ENCODE results near the gene HIGD1C.
A peak's percentile ranks its signal among the peaks of the same experiment; 100 is the strongest.
"Not testable (repeated sequence)": the region's sequence is repeated elsewhere in the genome, so short reads cannot be mapped to it uniquely, and the experiment has no call there.

The HIGD1C gene

GRCh38 chr12:50986966-50987737, 34.8 kb downstream of the HIGD1C start:
- peak; percentile 16 for DNase-seq

DNA sequence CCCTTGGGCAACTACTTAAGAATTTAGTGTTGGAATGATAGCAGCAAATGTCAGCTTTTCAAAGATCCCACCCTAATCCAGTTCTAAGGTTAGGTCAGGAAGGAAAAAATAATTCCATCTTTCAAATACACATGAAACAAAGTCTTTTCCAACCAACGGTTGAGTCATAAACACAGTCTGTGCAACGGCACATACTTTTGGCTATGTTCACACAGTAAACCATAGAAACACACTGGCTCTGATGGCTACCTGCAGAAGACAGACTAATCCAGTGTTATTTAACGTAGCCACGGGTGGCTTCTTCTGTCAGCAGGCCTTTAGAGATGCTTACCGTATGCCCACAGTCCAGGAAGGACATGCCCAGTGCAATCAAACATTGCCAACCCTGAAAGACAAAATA, 35.7 kb downstream of the HIGD1C start:
- DNase-seq, result no peak

DNA sequence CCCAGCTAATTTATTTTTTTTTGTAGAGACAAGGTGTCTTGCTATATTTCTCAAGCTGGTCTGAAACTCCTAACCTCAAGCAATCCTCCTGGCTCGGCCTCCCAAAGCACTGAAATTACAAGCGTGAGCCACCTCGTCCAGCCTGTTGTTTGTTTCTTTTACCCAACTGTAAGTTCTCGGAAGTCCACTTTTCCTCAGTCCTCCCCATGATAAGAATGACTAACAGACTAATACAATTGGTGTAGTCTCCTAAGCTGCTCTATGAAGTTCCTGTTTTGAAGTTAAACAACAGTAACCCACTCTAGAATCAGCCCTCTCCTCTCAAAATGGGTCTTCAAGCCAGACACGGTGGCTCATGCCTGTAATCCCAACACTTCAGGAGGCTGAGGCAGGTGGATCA, 36.5 kb downstream of the HIGD1C start:
- no peak for DNase-seq

DNA sequence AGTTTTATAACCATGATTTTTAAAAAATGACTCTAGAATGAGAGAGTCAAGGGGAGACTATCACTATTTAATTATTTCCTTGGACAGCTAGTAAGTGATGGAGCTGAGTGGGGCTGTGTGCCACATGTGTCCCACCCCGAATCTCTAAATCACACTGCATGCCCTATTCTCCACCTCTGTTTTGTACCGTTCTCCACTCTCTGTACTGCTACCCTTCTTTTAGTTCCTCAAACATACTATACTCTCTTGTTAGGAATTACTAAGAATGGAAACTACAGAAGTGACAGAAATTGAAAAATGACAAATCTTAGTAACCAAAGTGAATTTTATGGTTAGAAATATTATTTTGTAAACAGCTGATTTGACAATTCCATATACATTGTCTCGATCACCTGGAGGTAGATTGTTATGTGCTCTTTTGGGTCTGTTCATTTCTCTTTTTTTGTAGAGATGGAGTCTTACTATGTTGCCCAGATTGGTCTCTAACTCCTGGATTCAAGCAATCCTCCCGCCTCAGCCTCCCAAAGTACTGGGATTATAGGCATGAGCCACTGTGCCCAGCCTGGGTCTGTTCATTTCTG, 37.9 kb downstream of the HIGD1C start:
- DNase-seq, result no peak

DNA sequence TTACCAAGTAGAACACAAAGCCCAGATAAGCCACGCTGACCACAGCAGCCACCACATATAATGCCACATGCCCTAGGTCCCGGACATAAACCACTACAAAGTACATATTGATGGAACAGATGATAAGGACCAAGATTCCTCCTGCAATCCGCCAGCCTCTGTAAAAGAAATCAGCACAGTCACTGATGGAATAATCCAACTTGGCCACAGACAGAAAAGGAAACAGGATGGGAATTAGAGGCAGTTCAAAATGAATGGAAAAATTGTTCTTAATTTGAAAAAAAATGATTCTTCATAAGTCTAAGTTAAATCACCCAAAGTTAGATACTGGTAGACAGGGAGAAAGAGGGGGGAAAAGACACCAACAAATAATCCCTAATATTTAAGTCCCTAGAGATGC, 38.4 kb downstream of the HIGD1C start:
- DNase-seq, result no peak

GRCh38 chr12:50991291-50991690, 38.9 kb downstream of the HIGD1C start:
- no peak for DNase-seq

GRCh38 chr12:50992819-50993218, 40.5 kb downstream of the HIGD1C start:
- no peak for DNase-seq

- no peak for DNase-seq
Measured at GRCh38 chr12:50999093-50999492, 46.7 kb downstream of the HIGD1C start.

- no peak for DNase-seq
Measured at GRCh38 chr12:51000245-51000644, 47.9 kb downstream of the HIGD1C start.

DNA sequence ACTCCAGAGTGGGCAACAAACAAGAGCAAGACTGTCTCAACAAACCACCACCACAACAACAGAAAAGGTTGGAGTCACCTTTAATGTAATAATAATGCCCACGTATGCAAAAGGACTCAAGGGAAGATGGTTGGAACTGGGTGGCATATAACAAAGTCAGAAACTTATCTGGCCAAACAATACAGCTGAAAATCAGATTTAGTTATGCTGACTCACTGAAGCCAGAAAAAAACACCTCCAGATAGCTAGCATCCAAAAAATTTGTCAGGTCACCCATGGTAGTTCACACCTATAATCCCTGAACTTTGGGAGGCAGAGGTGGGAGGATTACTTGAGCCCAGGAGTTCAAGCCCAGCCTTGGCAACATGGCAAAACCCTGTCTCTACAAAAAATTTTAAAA, 49.5 kb downstream of the HIGD1C start:
- no peak for DNase-seq

GRCh38 chr12:51004504-51004903, 52.2 kb downstream of the HIGD1C start:
- no peak for DNase-seq

DNA sequence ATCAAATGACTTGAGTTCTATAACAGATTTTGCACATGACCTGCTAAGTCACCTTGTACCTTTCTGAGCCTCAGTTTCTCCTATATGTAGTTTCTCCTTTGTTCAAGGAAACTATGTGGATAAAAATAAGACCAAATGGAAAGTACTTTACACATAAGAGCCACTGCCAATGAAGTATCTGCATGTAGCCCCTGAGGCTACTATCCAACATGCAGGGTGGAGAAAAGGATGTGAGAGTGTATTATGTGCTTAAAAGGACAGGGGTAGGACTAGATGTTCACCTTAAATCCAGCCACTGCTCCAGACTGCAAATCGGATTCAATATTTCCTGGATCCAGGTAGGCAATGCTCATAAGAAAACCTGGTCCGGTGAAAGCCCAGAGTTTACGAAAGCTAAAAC, 52.7 kb downstream of the HIGD1C start:
- DNase-seq, result no peak

DNA sequence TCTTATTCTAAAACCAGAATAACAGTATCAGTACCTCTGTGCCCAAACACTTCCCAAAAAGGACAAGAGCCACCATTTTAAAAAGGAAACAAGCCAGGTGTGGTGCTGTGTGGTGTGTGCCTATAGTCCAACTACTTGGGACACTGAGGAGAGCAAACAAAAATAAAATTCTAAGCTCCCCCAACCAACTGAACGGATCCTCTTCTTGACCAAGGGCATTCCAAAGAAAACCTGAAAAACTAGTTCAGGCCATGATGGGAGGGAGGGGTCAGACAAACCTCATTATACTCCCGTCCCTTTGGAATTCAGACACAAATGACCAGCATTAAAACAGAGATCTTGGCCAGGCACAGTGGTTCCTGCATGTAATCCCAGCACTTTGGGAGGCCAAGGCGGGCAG, 53.3 kb downstream of the HIGD1C start:
- DNase-seq, result no peak

DNA sequence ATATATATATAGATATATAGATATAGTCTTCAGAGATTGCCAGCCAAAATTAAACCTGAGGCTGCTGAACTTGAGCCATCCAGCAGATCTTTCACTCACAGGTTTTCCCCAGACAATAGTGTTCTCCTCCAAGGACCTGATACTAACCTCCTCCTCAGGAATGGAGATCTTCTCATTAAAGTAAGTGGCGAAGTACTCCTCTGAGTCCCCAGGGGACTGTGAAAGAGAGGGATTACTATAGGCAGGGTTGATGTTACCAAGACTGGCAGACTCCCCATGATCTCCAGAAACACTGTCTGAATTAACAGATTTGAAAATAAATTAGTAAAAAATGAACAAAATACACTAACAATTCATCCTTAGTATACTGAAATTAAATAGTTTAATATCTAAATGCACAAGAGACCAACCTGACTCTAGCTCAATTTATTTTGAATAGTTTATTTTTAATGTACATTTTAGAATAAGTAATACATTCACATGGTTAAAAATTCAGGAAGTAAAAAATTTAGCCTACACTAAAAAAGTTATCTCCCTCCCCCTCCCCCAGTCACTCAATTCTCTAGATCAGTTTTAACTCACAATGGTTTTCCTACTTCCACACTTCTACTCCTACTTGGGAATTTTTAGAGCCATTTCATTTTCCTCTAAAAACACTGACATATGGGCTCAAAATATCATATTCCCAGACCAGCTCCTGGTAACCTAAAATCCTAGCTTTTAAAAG, 56.1 kb downstream of the HIGD1C start:
- DNase-seq, result no peak

- DNase-seq, result peak; percentile 58
Measured at GRCh38 chr12:51009056-51009440, 56.7 kb downstream of the HIGD1C start.

DNA sequence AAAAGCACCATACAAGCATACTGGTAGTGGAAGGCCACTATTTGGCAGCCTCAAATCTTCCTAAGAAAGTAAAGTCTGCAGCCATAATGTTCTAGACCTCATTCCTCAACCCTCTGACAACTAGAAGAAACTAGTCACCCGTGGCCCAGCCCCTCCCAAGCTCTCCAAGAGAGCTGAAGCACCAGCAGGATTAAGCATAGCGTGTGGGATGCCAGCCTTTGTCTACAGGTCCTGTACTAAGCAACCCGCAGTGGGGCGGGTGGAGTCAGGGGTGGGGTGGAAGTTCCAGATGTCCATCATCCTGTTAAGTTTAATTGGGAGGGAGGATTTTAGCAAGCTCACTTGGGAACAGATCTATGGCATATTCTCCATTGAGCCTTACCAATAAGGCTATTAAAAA, 59.6 kb downstream of the HIGD1C start:
- no peak for DNase-seq

- no peak for DNase-seq
Measured at GRCh38 chr12:51012570-51013236, 60.4 kb downstream of the HIGD1C start.

DNA sequence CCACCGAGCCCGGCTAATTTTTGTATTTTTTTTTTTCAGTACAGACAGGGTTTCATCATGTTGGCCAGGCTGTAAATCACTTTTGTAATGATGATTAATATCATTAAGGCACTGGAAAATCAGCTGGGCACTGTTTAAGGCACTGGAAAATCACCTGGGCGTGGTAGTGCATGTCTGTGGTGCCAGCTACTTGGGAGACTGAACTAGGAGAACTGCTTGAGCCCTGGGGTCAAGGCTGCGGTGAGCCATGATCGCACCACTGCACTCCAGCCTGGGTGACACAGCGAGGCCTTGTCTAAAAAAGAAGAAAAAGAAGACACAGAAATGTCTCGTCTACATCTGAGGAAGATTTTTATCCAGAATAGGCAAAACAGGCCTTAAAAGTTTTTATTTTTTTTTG, 61.1 kb downstream of the HIGD1C start:
- no peak for DNase-seq

GRCh38 chr12:51014467-51014866, 62.1 kb downstream of the HIGD1C start:
- DNase-seq, result not testable (repeated sequence)

- no peak for DNase-seq
Measured at GRCh38 chr12:51017452-51017851, 65.1 kb downstream of the HIGD1C start.

GRCh38 chr12:51018956-51019355, 66.6 kb downstream of the HIGD1C start:
- DNase-seq, result no peak

DNA sequence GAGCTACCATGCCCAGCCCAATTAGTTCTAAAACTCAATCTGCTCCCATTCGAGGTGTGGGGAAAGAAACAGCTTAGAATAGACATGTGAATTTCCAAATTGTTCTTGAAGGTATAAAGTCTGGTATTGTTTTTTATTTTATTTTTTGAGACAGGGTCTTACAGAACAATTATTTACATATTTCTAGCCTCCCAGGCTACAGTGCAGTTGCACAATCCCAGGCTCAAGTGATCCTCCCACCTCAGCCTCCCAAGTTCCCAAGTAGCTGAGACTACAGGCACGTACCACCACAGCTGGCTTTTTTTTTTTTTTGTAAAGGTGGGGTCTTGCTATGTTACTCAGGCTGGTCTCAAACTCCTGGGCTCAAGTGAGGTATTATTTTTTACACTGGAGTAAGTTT, 67.6 kb downstream of the HIGD1C start:
- no peak for DNase-seq
